Gastrocnemius medialis (tissue), 4 donors: ENCODE results near the gene SDF2L1. TPM values are rescaled to one million over a fixed set of nuclear protein-coding genes. Genes with fewer than 3 reads are reported as not detected.

Experiments
- ATAC-seq, 2 donors: fragments of 150-250 bp; one replicate each; pipeline ENCODE4 v1.9.1; 2016
- DNase-seq, 2 donors: peaks; one replicate each; pipeline ENCODE4 v3.0.0-alpha.2; 2019
- H3K27ac ChIP-seq, 4 donors: fragments of 200-600 bp; sonication (generic); 1 replicate in 1 of 4; 2 replicates in 3 of 4; pipeline ENCODE4 v1.5.1; 2016 to 2018; ENCODE audit warnings: mild to moderate bottlenecking in 2 of 4, moderate library complexity in 1 of 4
- H3K27me3 ChIP-seq, 3 donors: fragments of 200-600 bp; sonication (generic) in 2 of 3; 1 replicate in 1 of 3; 2 replicates in 2 of 3; pipeline versions ENCODE4 v1.5.1 to v1.6.0; 2016 to 2019; ENCODE audit warnings: mild to moderate bottlenecking in 1 of 3, moderate library complexity in 1 of 3
- H3K36me3 ChIP-seq, 2 donors: fragments of 200-600 bp; sonication (generic) in 1 of 2; one replicate each; pipeline ENCODE4 v1.5.1; 2017 to 2018
- H3K4me1 ChIP-seq, 2 donors: fragments of 200-600 bp; sonication (generic) in 1 of 2; one replicate each; pipeline ENCODE4 v1.5.1; 2016 to 2017; ENCODE audit warnings: mild to moderate bottlenecking in 2 of 2
- H3K4me3 ChIP-seq, 4 donors: fragments of 200-600 bp; sonication (generic) in 3 of 4; 1 replicate in 1 of 4; 2 replicates in 3 of 4; pipeline ENCODE4 v1.5.1; 2016 to 2019; ENCODE audit warnings: mild to moderate bottlenecking in 2 of 4
- H3K9me3 ChIP-seq, 3 donors: fragments of 200-600 bp; sonication (generic) in 2 of 3; 1 replicate in 1 of 3; 2 replicates in 2 of 3; pipeline ENCODE4 v1.5.1; 2016 to 2019
- POLR2A ChIP-seq, 2 donors: fragments of 450-650 bp; IDR thresholded peaks; one replicate each; pipeline ENCODE4 v1.6.1; 2017; ENCODE audit warnings: antibody characterized with exemption in 2 of 2, mild to moderate bottlenecking in 2 of 2, moderate library complexity in 2 of 2
- in situ Hi-C, 4 donors: fragments of 200-750 bp; cut with MboI; loops; one replicate each; pipeline versions ENCODE4 v1.15.0 to v1.8.0; 2017; ENCODE audit warnings: low sequenced_read_pairs in 4 of 4
- intact Hi-C: fragments of 100-400 bp; cut with DNase I; formaldehyde crosslinking; loops from one replicate; pipeline ENCODE4 v1.15.1; 2023; ENCODE audit warnings: low total_unique reads
- total RNA-seq, 4 donors: library from RNA; depleted of rRNA; stranded (reverse); fragments of >200 nt; gene quantifications; one replicate each; pipeline versions ENCODE4 v1.1.0 to v1.2.3, GENCODE V29; 2016
- TF ChIP-seq, protein P1 (sequence below), 5 experiments: fragments of 450-650 bp in 3 of 5; fragments of 200-600 bp in 2 of 5; sonication (generic) in 2 of 5; IDR thresholded peaks in 4 of 5; conservative IDR thresholded peaks in 1 of 5; 1 replicate in 4 of 5; 2 replicates in 1 of 5; pipeline ENCODE4 v1.5.1; 2016 to 2019; ENCODE audit warnings: antibody characterized with exemption in 5 of 5, mild to moderate bottlenecking in 3 of 5, moderate library complexity in 3 of 5

Gene SDF2L1
- total RNA-seq, 4 donors from 2014 or later: 8.5 to 33.2 (median 23.3) TPM

DNA sequence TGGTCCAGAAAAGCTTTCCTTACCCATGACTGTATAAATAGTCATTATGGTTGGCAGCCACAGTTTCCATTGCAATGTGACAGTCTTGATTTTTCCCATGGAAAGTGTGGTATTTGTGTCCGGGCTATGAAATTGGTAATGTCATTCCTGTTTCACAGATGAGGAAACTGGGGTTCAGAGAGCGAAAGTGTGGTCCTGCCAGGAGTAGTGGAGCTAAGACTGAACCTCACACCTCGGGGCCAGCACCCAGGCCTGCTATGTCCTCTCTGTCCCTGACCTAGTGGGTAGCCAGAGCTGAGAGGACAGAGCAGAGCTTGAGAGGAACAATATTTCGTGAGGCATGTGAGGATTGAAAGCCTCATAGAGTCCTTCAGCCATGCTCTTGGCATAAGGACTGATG, 11.1 kb upstream of the SDF2L1 start:
- ATAC-seq (no peak), DNase-seq (no peak)
- Histone ChIP-seq H3K4me1 (peaks cover 0 to 9% of the 10 kb centered on the region in 2 donors), H3K27me3 (no peaks in the 10 kb centered on the region), H3K27ac (no peak overlapping the region), H3K36me3 (no peaks in the 10 kb centered on the region), H3K4me3 (no peak overlapping the region), H3K9me3 (no peaks in the 10 kb centered on the region)
- in situ Hi-C loops: no loop called here
- TF ChIP-seq POLR2A (IDR thresholded peaks at IDR 0.05): no peak
- TF ChIP-seq, protein P1, sequence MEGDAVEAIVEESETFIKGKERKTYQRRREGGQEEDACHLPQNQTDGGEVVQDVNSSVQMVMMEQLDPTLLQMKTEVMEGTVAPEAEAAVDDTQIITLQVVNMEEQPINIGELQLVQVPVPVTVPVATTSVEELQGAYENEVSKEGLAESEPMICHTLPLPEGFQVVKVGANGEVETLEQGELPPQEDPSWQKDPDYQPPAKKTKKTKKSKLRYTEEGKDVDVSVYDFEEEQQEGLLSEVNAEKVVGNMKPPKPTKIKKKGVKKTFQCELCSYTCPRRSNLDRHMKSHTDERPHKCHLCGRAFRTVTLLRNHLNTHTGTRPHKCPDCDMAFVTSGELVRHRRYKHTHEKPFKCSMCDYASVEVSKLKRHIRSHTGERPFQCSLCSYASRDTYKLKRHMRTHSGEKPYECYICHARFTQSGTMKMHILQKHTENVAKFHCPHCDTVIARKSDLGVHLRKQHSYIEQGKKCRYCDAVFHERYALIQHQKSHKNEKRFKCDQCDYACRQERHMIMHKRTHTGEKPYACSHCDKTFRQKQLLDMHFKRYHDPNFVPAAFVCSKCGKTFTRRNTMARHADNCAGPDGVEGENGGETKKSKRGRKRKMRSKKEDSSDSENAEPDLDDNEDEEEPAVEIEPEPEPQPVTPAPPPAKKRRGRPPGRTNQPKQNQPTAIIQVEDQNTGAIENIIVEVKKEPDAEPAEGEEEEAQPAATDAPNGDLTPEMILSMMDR (IDR thresholded peaks at IDR 0.05 in 4 of 5, conservative IDR thresholded peaks at IDR 0.05 in 1 of 5): no peak
- intact Hi-C loops: no loop called here

DNA sequence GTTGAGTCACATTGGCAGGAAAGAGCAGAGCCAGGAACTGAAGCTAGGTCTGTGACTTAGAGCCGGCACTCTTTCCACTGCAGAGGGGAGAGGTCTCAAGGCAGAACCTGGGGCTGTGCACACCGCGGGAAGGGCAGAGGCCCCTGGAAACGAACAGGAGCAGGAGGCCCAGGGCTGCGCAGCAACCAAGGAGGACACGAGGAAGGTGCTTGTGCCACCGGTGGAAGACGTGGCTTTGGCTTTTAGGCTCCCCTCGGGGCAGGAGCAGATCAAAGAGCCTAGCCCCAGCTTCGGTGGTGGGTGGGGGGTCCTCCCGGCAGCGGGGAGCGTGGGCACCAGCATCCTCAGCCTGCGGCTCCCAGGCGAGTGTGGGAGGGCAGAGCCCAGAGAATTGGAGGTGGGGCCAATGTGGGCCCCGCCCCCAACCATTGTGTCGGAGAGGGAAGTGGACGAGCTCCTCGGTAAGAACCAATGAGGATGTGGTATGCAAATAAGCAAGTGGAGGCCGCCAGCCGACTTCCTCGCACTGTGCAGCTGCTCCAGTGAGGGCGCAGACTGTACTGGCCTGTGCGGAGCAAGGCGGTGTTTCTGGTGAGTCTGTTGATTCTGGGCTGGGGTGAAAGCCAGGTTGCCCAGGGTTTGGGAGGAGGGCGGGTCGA, 9.7 kb upstream of the SDF2L1 start, which contains the start of gene CCDC116:
CCDC116 (plus strand) TSS at position 524 of the 659 bp plus-strand sequence. CDS start 422 bp downstream, outside the sequence.
- DNase-seq: no peak
- intact Hi-C loops: no loop called here

DNA sequence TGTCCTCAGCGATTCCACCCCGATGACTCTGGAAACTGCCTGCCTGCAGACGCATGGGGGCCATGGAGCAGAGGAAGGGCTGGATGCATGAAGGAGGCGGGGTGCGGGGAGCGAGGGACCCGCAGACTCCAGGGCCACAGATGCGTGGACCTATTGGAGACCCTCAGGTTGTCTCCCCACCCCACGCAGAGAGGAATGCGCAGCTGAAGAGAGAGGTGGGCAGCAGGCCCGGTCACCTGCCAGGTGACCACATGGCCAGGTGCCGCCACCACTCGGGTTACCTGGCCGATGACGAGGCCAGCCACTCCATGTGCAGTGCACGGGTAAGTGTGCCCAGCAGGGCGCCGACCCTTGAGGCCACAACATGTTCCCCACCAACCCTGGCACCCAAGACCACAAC, 9.2 kb upstream of the SDF2L1 start:
- H3K36me3 ChIP-seq: no peaks in the 10 kb centered on the region
- no peaks in the 10 kb centered on the region for H3K27me3 ChIP-seq
- H3K4me3 ChIP-seq: no peak overlapping the region
- intact Hi-C loops: no loop called here
- in situ Hi-C loops: no loop called here
- H3K27ac ChIP-seq: no peak overlapping the region
- DNase-seq: no peak
- ATAC-seq: no peak
- H3K4me1 ChIP-seq: peaks cover 0 to 9% of the 10 kb centered on the region in 2 donors
- H3K9me3 ChIP-seq: no peaks in the 10 kb centered on the region
- TF ChIP-seq, protein P1 (IDR thresholded peaks at IDR 0.05 in 4 of 5, conservative IDR thresholded peaks at IDR 0.05 in 1 of 5): no peak

More for the DNA sequence above, 9.7 kb upstream of the SDF2L1 start, which contains the start of gene CCDC116:
- TF ChIP-seq, protein P1 (IDR thresholded peaks at IDR 0.05 in 4 of 5, conservative IDR thresholded peaks at IDR 0.05 in 1 of 5): no peak
- no peak for TF ChIP-seq POLR2A (IDR thresholded peaks at IDR 0.05)
- H3K27me3 ChIP-seq: no peaks in the 10 kb centered on the region
- no peak within 1 kb of the TSS for H3K4me3 ChIP-seq
- no peaks in the 10 kb centered on the region for H3K9me3 ChIP-seq
- no peak within 1 kb of the TSS for H3K27ac ChIP-seq
- no peaks in the 10 kb centered on the region for H3K36me3 ChIP-seq
- H3K4me1 ChIP-seq: peaks cover 0 to 9% of the 10 kb centered on the region in 2 donors
- ATAC-seq: no peak
- in situ Hi-C loops: no loop called here

DNA sequence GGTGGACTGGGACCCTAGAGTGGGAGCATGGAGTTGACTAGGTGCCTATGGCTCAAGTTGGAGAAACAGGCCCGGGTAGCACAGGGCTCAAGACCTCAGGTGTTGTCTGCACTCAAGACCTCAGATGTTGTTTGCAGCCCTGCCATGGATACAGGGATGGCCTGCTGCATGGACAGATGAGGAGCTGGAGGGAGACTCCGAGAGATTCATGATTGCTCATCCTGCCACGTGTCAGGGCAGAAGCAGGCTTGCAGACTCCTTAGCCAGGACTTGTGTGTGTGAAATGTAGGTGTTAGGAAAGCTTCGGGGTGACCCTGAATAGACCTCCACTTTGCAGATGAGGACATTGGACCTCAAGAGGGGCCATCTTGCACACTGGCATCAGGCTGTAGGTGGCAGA, 8.6 kb upstream of the SDF2L1 start:
- Histone ChIP-seq H3K4me3 (no peak overlapping the region), H3K27me3 (no peaks in the 10 kb centered on the region), H3K9me3 (no peaks in the 10 kb centered on the region), H3K4me1 (peaks cover 0 to 9% of the 10 kb centered on the region in 2 donors), H3K36me3 (no peaks in the 10 kb centered on the region), H3K27ac (no peak overlapping the region)
- TF ChIP-seq POLR2A (IDR thresholded peaks at IDR 0.05): no peak
- TF ChIP-seq, protein P1 (IDR thresholded peaks at IDR 0.05 in 4 of 5, conservative IDR thresholded peaks at IDR 0.05 in 1 of 5): no peak
- no peak for DNase-seq
- intact Hi-C loops: no loop called here
- no peak for ATAC-seq
- in situ Hi-C loops: no loop called here
